GM13977 (cell line): ENCODE data around the gene ABHD4.
"Not testable (repeated sequence)": the region's sequence is repeated elsewhere in the genome, so short reads cannot be mapped to it uniquely, and the experiment has no call there.

Experiments
- DNase-seq: peaks from one replicate; pipeline ENCODE4 v3.0.0; 2012; ENCODE audit warnings: low spot score
- CTCF ChIP-seq: IDR thresholded peaks from 2 replicates; pipeline ENCODE4 v1.5.1; 2012; ENCODE audit warnings: mild to moderate bottlenecking, control low read depth; ENCODE audit not compliant: insufficient read depth; ENCODE audit errors: extremely low read depth, missing control alignments
- in situ Hi-C: fragments of 300-500 bp; cut with MboI; formaldehyde crosslinking; loops from one replicate; pipeline ENCODE4 v1.12.0; 2022; ENCODE audit warnings: low sequenced_read_pairs, low pct_unique_long_range_greater_than_20kb, mixed read lengths, inconsistent platforms; ENCODE audit not compliant: unreplicated experiment

The ABHD4 gene

GRCh38 chr14:22634233-22634900, 36.3 kb downstream of the ABHD4 start:
- no peak for TF ChIP-seq CTCF
- no peak for DNase-seq
- in situ Hi-C loops: no loop called here

DNA sequence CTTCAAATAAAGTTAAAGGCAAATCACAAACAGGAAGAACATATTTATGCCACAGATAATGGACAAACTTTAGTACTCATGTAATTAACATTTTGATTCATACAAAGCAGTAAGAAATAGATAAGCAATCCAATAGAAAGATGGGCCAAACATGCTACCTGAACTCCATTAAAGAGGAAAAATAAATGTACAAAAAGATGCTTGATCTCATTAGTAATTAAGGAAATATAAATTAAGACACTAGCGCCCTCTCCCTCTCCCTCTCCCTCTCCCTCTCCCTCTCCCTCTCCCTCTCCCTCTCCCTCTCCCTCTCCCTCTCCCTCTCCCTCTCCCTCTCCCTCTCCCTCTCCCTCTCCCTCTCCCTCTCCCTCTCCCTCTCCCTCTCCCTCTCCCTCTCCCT, 37.9 kb downstream of the ABHD4 start:
- in situ Hi-C loops: not testable (repeated sequence)

DNA sequence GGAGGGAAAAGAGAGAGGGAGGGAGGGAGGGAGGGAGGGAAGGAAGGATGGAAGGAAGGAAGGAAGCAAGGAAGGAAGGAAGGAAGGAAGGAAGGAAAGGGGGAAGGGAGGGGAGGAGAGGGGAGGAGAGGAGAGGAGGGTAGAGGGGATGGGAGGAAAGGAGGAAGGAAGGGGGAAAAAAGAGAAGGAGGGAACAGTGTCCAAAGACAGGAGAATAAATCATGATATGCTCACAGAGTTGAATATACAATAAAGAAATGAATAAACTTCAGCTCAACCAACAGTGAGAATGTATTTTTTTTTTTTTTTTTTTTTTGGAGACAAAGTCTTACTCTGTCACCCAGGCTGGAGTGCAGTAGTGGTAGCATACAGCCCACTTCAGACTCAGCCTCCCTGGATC, 42.1 kb downstream of the ABHD4 start:
- no peak for DNase-seq
- no peak for TF ChIP-seq CTCF
- in situ Hi-C loops: loop anchor here (10.0 kb wide), 1 partner anchor 45 kb away; the partner anchor contains the start of gene ABHD4

More for the DNA sequence above, 37.9 kb downstream of the ABHD4 start:
- DNase-seq: not testable (repeated sequence)

- no peak for DNase-seq
- TF ChIP-seq CTCF: no peak
- in situ Hi-C loops: loop anchor here (10.0 kb wide), 1 partner anchor 47 kb away; the partner anchor contains the start of gene ABHD4
Observed at GRCh38 chr14:22641846-22642245, 43.7 kb downstream of the ABHD4 start.

- in situ Hi-C loops: loop anchor here (10.0 kb wide), 1 partner anchor 49 kb away; the partner anchor contains the start of gene ABHD4
- no peak for TF ChIP-seq CTCF
- DNase-seq: no peak
Observed at GRCh38 chr14:22644305-22644635, 46.2 kb downstream of the ABHD4 start, which contains the start of gene OR6J1. TSS of gene OR6J1 (minus strand) at chr14:22644352. CDS start at chr14:22634811, 9,541 bp downstream.

- DNase-seq: no peak
- TF ChIP-seq CTCF: no peak
- in situ Hi-C loops: loop anchor here (10.0 kb wide), 1 partner anchor 52 kb away; the partner anchor contains the start of gene ABHD4
Observed at GRCh38 chr14:22646570-22647254, 48.6 kb downstream of the ABHD4 start.

GRCh38 chr14:22648506-22648905, 50.4 kb downstream of the ABHD4 start:
- in situ Hi-C loops: loop anchor here (10.0 kb wide), 1 partner anchor 54 kb away; the partner anchor contains the start of gene ABHD4
- no peak for TF ChIP-seq CTCF
- DNase-seq: no peak
